ENCODE measurements around the gene METRNL.
A peak's percentile ranks its signal among the peaks of the same experiment; 100 is the strongest.

The METRNL gene

GRCh38 chr17:83067718-83068261 lies 11.6 kb upstream of the METRNL start:
- DNase-seq: no peak

DNA sequence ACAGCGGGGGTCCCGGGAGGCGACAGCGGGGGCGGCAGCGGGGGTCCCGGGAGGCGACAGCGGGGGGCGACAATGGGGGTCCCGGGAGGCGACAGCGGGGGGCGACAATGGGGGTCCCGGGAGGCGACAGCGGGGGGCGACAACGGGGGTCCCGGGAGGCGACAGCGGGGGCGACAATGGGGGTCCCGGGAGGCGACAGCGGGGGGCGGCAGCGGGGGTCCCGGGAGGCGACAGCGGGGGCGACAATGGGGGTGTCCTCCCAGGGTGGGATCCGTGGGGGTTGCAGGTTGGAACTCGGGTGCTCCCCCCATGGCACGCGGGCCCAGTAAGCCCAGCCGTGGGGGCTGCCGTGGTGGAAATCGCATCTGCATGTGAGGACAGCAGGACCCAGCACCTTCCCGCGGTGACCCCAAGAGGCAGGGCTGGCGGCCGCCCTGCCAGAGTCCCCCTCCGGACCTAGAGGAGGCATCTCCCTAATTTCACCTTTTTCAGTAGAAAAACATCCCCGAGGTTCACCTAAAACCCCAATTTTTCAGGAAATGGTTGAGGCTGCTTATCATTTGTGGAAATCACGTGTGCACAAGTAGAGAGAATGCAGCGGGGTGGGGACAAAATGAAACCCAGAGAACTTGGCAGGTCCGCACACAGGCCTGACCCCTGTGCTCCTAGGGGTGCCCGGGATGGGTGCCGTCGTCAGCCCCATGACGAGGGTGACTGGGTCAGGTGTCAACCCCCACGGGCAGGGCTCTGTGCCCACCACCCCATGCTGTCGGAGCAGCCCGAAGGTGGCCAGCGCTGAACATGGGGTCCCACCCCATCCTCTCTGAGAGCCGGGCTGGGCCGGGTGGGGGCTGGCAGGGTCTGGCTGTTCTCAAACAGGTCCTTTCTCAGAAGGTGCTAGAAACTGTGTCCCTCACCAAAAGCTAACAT lies 10.5 kb upstream of the METRNL start:
- no peak for DNase-seq

GRCh38 chr17:83069571-83069906 lies 9.9 kb upstream of the METRNL start:
- DNase-seq: no peak

DNA sequence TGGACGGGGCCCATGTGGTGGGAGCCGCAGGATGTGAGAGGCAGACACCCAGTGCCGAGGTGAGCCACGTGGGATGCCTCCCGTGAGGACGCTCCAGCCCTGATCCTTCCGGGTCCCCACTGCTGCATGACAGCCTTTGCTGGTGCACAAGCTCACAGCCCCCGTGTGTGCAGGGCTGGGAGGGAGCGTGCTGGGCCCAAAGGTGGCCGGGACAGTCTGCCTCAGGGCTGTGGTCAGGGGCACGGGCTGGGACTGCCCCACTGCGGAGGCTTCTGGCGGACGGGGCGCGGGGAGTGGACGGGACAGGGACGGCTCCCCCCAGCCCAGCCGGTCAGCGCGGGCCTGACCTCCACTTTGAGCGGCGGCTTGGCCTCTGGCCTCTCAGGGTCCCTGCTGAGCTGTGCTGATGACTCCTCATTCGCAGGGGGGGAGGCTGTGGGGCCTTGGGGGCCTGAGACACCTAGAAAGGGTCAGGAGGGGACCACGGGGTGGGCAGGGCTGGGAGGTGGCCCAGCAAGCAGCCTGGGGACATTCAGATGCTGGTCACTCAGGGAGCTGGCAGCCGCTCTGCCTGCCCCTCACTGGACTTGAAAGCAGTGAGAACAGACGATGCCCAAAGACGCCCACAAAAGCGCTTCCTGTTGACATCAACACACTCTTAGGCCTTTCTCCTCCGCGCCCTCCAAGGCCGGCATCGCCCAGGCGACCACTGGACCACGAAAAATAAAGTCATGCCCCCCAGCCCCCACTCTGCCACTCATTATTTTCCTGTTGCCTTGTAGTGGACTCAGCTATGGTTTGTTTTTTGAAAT lies 9.3 kb upstream of the METRNL start:
- DNase-seq: no peak

DNA sequence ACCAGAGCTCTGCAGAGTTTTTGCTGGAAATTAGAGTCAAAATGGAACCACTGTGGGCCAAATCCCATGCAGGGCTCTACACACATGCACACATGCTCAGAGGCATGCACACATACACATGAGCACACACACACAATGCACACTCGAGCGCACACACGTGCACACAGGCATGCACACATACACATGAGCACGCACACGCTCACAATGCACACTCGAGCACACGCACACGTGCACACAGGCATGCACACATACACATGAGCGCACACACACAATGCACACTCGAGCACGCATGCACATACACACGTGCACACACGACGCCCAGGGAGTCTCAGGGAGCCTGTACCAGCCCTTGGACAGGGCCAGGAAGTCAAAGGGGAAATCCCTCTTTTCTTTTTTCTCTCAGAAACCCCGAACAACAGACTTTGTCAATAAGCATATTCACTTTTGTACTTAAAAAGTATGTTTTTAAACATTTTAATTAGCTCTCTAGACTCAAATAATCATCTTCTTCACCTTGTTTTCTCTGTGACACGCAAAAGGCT lies 8.5 kb upstream of the METRNL start:
- no peak for DNase-seq

DNA sequence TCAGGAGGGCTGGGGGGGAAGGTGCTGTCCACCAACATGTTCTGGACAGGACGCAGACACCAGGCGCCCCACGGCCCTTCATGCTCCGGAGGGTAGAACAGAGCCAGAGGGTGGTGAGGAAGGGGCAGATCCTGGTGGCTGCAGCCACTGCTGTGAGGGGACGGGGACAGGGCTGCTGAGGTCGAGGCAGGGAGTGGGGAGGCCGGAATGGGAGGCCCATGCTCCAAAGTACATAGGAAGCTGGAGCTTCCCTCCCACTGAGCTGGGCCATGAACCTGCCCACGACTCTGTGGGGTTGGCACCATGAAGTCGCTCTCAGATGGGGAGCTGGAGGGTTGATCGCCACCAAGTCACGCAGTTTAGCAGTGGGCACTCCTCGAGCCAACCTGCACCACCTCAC lies 8.0 kb upstream of the METRNL start:
- no peak for DNase-seq

GRCh38 chr17:83071966-83072562 lies 7.3 kb upstream of the METRNL start:
- DNase-seq: no peak

DNA sequence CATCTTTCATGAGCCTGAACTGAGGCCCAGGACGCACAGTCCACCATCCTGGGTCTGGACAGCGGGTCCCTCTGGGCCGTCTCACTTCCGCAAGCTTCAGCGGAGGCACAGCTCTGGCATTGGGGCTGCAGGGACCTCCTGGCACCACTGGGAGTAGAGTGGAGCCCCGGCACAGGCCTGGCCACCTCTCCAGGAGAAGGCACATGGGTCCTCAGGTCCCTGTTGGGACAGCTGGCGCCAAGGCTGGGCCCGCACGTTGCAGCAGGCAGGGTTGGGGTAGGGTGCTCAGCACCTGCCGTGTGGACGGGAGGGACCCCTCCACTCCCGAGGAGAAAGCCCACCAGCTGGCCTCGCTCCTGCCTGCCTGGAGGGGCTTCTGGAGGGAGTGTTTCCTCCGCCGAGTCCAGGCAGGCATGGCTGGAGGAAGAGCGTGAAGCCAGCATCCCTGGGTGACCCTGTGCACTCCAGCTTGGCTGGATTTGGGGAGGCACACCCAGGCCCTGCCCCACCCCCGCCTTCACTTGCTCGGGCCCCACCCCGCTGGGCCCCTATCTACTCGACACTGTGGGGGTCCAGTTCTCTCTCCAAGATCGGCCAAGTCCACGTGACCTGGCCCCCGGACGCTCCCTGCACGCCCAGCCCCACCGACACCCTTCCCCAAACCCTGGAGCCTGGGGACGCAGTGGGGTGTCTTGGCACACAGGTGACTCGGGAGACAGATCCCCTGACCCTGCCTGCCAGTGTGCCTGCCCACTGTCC lies 6.6 kb upstream of the METRNL start:
- no peak for DNase-seq

DNA sequence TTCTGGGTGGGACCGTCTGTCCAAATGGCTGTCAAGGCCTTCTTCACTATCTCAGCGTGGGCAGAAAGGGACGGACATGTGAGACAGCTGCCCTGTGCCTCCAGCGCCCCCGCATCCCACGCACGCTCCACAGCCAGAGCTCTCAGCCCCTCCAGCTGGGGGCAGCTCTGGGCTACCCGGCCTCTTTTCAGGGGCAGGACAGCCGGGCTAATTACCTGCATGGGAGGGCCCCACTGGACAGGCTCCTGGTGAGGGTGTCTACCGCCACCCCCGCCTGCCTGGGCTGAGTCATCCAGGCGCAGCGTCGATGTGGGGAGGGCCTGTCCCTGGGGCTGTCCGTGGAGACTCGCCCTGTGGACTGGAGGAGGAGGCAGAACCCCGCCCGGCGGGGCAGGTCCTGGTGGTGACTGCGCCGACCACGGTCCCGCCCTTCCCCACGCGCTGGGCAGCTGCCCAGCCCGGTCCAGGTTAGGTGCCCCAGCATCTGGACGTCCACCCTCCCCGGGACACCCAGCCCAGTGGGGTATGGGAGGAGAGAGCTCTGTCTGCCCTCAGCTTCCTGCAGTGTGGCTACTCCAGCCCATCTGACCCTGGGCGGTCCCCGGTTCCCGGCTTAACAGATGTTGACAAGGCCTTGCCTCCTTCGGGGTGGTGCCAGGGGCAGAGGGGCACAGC lies 5.9 kb upstream of the METRNL start:
- DNase-seq: no peak

- no peak for DNase-seq
Measured at GRCh38 chr17:83074486-83075223, 4.8 kb upstream of the METRNL start.

GRCh38 chr17:83075270-83075880 lies 4.0 kb upstream of the METRNL start:
- DNase-seq: no peak

DNA sequence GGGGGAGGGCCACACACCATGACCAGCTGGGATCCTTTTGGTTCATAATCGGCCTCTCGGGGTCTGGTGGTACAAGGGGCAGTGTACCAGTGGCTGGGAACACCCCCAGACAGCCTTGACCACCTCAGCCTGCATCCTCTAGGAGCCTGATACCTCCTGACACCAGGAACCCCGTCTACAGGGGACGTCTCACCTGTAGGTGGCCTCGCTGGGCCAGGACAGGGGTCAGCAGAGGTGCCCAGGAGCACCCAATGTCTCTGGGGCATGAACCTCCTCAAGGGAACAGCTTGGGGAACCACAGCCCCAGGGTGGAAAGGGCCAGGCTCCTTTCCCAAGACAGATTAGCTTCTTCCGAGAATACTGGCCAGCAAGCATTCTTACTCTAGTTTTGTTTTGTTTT lies 2.5 kb upstream of the METRNL start:
- DNase-seq: no peak

DNA sequence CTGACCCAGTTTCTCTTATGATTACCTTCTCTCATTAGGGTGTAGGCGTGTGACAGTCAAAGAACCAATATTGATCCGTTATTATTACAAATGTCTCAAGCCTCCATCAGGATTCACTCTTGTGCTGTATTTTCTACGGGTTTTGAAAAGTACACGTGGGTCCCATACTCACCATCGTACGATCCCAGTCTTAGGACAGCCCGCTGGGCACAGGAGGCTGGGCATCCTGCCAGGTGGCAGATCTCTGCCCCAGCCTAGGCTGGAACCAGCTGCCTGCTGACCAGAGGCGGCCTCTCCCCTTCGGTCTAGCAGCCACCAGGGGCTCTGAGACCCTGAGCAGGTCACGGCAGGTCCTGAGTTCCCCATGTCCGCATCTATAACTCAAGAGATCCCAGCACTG lies 2.0 kb upstream of the METRNL start:
- no peak for DNase-seq

- no peak for DNase-seq
Measured at GRCh38 chr17:83077939-83078338, 1.5 kb upstream of the METRNL start.

DNA sequence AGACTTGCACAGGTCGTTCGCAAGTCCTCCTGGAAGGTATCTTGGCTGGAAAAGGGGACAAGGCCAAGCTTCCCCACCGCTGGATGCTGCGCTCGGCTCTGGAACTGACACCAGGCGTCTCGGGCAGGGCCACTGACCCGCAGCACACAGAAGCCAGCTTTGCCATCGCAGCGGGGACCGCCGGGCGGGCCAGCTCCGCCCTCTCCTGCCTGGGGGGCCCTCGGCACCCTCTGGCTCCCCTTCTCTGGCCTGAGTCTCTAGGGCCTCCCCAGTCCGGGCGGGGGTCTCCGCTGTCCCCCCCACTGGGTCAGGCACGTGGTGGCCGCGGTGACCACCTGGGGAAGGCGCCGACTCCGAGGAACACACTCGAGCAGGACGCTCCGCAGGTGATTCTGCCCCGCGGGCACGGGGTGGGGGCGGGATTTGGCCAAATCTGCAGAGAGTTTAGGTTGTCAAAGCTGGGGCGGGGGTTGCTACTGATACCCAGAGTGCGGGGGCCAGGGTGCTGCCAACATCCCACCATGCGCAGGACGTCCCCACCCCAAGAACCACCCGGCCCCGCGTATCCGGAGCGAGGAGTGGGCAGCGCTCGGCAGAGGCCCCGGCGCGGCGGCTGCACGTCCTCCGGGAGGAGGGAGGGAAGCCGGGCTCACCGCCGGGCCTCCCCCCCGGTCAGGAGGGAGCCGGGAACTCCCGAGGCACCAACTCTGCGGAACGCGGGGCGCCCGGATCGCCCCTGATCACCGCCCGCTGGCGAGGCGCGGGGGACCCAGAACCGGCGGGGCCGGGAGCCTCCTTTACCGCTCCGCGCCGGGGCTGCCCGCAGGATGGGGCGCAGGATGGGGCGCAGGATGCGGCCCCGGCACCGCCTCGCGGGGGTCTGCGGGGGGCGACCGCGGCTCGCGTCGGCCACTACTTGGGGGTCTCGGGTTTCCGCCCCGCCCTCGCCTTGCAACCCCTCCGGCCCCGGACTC lies 744 bp upstream of the METRNL start:
- DNase-seq: no peak

DNA sequence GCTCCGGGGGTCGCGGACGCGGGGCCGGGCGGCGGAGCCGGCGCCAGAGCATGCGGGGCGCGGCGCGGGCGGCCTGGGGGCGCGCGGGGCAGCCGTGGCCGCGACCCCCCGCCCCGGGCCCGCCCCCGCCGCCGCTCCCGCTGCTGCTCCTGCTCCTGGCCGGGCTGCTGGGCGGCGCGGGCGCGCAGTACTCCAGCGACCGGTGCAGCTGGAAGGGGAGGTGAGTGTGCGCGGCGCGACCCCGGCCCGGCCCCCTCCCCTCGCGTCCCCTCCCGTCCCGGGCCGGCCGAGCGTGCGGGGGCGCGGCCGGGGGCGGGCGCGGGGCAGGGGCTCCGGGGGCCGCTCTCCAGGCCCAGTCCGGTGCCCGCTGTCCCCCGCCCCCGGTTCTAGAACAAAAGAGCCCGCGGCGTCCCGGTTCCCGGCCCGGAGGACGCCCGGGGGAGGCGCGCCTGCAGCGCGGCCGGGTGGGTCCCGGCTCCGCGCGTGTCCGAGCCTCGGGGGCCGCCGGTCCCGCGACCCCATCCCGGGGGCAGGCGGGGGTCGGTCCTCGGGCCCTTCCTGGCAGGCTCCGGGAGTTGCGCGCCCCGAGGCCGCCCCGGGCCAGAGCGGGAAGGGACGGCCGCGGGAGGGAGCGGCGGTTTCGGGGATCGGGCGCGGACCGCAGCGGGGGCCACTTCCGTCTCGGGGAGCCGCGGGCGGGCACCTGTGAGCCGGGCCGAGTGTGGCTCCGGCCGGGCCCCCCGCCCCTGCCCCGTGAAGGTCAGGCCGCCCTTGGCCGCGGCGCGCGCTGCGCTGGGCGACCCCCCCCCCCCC lies 563 bp downstream of the METRNL start:
- no peak for DNase-seq

DNA sequence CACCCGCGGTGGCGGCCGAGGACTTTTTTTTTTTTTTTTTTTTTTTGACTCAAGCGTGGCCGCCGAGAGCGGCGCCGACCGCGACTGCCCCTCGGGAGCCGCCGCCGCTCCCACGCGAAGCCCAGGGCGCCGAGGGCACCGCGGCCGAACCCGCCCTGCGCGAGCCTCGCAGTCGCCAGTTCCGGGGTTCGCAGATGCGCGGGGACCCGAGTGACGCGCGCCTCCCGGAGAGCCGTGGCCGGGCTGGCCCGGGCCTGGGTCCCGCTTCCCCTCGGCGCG lies 1.1 kb downstream of the METRNL start:
- no peak for DNase-seq

- DNase-seq: peak; percentile 45
Measured at GRCh38 chr17:83080858-83081683, 1.7 kb downstream of the METRNL start.
